GM19035 (cell line): ENCODE data around the gene RBM20.
"Not testable (repeated sequence)": the region's sequence is repeated elsewhere in the genome, so short reads cannot be mapped to it uniquely, and the experiment has no call there.

ENCODE experiments used
- ATAC-seq: cut with Tn5 transposase; IDR thresholded peaks from one replicate; pipeline ENCODE4 v1.9.1; 2021; ENCODE audit not compliant: unreplicated experiment

Gene RBM20

GRCh38 chr10:110700947-110701616 lies 56.9 kb downstream of the RBM20 start:
- ATAC-seq: no peak

GRCh38 chr10:110701617-110701971 lies 57.5 kb downstream of the RBM20 start:
- ATAC-seq: no peak

- no peak for ATAC-seq
Observed at GRCh38 chr10:110704070-110704469, 59.9 kb downstream of the RBM20 start.

- no peak for ATAC-seq
Observed at GRCh38 chr10:110704906-110705476, 60.9 kb downstream of the RBM20 start.

- ATAC-seq: not testable (repeated sequence)
Observed at GRCh38 chr10:110705596-110705995, 61.5 kb downstream of the RBM20 start.

- ATAC-seq: no peak
Observed at GRCh38 chr10:110706690-110707098, 62.6 kb downstream of the RBM20 start.

GRCh38 chr10:110708776-110709443 lies 64.8 kb downstream of the RBM20 start:
- no peak for ATAC-seq

GRCh38 chr10:110709444-110709828 lies 65.3 kb downstream of the RBM20 start:
- no peak for ATAC-seq

- no peak for ATAC-seq
Observed at GRCh38 chr10:110709964-110710587, 65.9 kb downstream of the RBM20 start.

GRCh38 chr10:110710621-110711020 lies 66.5 kb downstream of the RBM20 start:
- no peak for ATAC-seq

GRCh38 chr10:110711382-110711781 lies 67.2 kb downstream of the RBM20 start:
- no peak for ATAC-seq

- ATAC-seq: no peak
Observed at GRCh38 chr10:110714356-110714755, 70.2 kb downstream of the RBM20 start.

- no peak for ATAC-seq
Observed at GRCh38 chr10:110717781-110718589, 73.8 kb downstream of the RBM20 start.

GRCh38 chr10:110721406-110722038 lies 77.4 kb downstream of the RBM20 start:
- ATAC-seq: no peak

- ATAC-seq: peak; percentile 60
Observed at GRCh38 chr10:110723224-110723891, 79.2 kb downstream of the RBM20 start.

- peak; percentile 68 for ATAC-seq
Observed at GRCh38 chr10:110724116-110724921, 80.2 kb downstream of the RBM20 start.

GRCh38 chr10:110724937-110725336 lies 80.8 kb downstream of the RBM20 start:
- ATAC-seq: no peak

- ATAC-seq: no peak
Observed at GRCh38 chr10:110725801-110726630, 81.9 kb downstream of the RBM20 start.
